ENCODE results near the gene TREX2. TPM values are rescaled to one million over a fixed set of nuclear protein-coding genes. Genes with fewer than 3 reads are reported as not detected.

TREX2 gene
- total RNA-seq, 1 experiment from 2014 or later: 2.9 TPM

DNA sequence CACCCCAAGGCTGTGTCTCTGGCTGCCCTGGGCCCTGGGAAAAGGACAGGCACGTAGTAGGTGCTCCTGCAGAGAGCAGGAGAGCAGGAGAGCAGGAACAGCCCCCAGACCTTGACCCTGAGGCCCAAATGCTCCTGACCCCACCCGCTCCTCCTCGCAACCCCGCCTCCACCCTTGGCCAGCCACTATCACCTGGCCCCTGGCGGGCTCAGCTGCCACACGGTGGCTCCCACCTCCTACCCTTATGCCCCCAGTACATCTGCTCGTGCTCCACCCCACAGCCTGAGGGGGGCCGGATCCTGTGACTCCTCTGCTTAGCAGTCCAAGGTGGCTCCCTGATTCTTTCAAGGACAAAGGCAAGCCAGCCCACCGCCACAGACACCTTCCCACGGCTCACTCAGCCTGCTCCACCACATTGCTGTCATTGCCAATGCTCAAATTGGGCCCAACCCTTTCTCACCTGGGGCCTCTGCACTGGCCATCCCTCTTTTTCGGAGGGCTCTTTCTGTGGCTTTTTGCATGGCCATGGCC is 30.0 kb upstream of the TREX2 start (continued):
- TF ChIP-seq REST (IDR thresholded peaks at IDR 0.05; ENCODE audit: low read depth) (no peak), JUND (IDR thresholded peaks at IDR 0.05) (no peak), POLR2AphosphoS5 (IDR thresholded peaks at IDR 0.05; ENCODE audit: low read depth, low read length) (no peak), RAD21 (IDR thresholded peaks at IDR 0.05; ENCODE audit: low read depth) (no peak), FOSL1 (IDR thresholded peaks at IDR 0.05; ENCODE audit: low read depth) (no peak), SP1 (IDR thresholded peaks at IDR 0.05; ENCODE audit: low read depth) (no peak), SRF (IDR thresholded peaks at IDR 0.05; ENCODE audit: low read depth) (no peak), ZNF274 (IDR thresholded peaks at IDR 0.05; ENCODE audit: low read depth, low read length) (no peak), YY1 (IDR thresholded peaks at IDR 0.05; ENCODE audit: extremely low read depth, insufficient replicate concordance, low read depth, low read length) (no peak), EZH2phosphoT487 (IDR thresholded peaks at IDR 0.05; ENCODE audit: borderline replicate concordance) (no peak), ELF1 (IDR thresholded peaks at IDR 0.05; ENCODE audit: borderline replicate concordance, low read depth) (no peak)
- TF ChIP-seq, protein P1, sequence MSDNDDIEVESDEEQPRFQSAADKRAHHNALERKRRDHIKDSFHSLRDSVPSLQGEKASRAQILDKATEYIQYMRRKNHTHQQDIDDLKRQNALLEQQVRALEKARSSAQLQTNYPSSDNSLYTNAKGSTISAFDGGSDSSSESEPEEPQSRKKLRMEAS (IDR thresholded peaks at IDR 0.05): no peak
- TF ChIP-seq, protein P2, sequence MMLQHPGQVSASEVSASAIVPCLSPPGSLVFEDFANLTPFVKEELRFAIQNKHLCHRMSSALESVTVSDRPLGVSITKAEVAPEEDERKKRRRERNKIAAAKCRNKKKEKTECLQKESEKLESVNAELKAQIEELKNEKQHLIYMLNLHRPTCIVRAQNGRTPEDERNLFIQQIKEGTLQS (IDR thresholded peaks at IDR 0.05): no peak
